GM08714 (cell line): ENCODE data around the gene RBM28.

Experiments used
- H3K4me3 ChIP-seq: fragments of 200-500 bp; sonication (Bioruptor generic); 2 replicates; pipeline ENCODE4 v1.5.1; 2014; ENCODE audit warnings: mild to moderate bottlenecking, low read length, inconsistent platforms
- ZNF274 ChIP-seq: IDR thresholded peaks from 2 replicates; pipeline ENCODE4 v1.6.1; 2012; ENCODE audit warnings: mild to moderate bottlenecking, low read depth, low read length

RBM28 gene

GRCh38 chr7:128271471-128271941 lies 72.2 kb downstream of the RBM28 start:
- TF ChIP-seq ZNF274 = no peak
- no peak overlapping the region for H3K4me3 ChIP-seq

DNA sequence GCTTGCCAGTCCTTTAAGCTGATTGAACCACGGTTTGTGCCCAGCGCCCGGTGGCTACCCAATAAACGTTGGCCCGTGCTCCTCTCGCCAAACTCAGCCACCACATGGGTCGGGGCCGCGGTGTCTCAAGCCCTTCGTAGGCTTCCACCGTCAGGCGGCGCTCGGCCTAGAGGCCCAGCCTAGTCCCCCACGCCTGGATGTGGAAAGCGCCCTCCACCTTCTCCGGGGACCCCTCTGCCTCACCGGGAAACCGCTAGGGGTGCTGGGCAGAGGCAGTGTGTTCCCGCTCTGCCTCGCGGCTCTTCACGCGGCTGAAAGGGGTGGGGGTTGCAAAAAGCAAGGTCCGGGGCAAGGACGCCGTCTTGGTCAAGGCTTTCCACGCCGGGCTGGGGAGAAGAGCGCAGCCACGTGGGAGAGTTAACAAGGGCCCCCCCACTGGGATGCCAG lies 72.9 kb downstream of the RBM28 start:
- no peak overlapping the region for H3K4me3 ChIP-seq
- no peak for TF ChIP-seq ZNF274

GRCh38 chr7:128268233-128268632 lies 75.5 kb downstream of the RBM28 start:
- H3K4me3 ChIP-seq = no peak overlapping the region
- no peak for TF ChIP-seq ZNF274

GRCh38 chr7:128267595-128267924 lies 76.1 kb downstream of the RBM28 start:
- H3K4me3 ChIP-seq = no peak overlapping the region
- no peak for TF ChIP-seq ZNF274

GRCh38 chr7:128266883-128267594 lies 76.7 kb downstream of the RBM28 start:
- TF ChIP-seq ZNF274 = no peak
- no peak overlapping the region for H3K4me3 ChIP-seq

DNA sequence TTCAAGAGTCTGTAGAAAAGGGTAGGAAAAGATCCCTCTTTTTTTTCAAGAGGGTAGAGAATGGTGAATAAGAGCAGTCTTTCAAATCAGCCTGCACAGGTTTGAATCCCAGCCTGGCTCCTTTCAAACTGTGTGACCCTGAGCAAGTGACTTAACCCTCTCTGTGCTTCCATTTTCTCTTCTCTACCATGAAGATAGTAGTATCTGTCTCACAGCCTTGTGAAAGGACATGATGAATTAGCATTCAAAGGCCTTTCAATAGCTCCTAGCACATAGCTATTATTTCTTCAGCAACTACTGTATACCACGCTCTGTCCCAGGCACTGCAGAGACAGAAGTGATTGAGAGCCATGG lies 77.2 kb downstream of the RBM28 start:
- TF ChIP-seq ZNF274 = no peak
- no peak overlapping the region for H3K4me3 ChIP-seq

- TF ChIP-seq ZNF274 = no peak
- no peak overlapping the region for H3K4me3 ChIP-seq
Measured at GRCh38 chr7:128265906-128266300, 77.8 kb downstream of the RBM28 start.

GRCh38 chr7:128265156-128265905 lies 78.4 kb downstream of the RBM28 start:
- no peak for TF ChIP-seq ZNF274
- no peak overlapping the region for H3K4me3 ChIP-seq

DNA sequence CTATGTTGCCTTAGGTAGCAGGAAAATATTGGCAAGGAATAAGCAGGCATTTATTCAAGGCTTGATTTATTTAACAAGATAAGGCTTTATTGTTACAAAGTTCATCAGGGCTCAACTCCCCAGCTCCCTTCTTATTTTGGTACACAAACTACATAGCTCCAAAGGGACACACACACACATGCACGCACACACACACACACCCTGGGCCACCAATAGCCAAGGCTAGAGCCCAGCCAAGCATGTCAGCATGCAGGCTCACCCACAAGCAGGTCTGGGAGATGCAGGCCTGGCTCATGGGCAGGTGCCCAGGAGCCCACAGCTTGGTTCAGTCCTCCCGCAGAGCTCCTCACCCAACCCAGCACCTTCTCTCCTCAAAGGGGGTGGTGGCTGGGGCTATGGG lies 79.2 kb downstream of the RBM28 start:
- no peak overlapping the region for H3K4me3 ChIP-seq
- no peak for TF ChIP-seq ZNF274

DNA sequence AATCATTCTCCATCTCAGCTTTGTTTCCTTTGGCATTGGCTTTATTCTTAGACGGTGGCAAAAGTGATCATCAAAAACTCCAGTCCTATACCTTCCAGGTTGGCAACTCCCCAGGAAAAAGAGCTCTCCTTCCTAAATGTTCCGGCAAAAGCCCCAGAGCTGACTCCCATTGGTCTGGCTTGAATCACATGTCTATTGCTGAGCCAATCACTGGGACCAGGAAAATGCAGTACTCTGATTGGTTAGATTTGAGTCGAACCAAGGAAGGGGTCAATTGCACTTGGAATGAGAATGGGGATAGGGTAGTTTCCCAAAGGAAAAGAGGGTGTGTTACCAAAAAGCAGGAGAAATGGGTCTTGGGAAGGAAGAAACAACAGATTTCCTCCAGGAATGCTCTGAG lies 80.3 kb downstream of the RBM28 start:
- no peak overlapping the region for H3K4me3 ChIP-seq
- TF ChIP-seq ZNF274 = no peak

DNA sequence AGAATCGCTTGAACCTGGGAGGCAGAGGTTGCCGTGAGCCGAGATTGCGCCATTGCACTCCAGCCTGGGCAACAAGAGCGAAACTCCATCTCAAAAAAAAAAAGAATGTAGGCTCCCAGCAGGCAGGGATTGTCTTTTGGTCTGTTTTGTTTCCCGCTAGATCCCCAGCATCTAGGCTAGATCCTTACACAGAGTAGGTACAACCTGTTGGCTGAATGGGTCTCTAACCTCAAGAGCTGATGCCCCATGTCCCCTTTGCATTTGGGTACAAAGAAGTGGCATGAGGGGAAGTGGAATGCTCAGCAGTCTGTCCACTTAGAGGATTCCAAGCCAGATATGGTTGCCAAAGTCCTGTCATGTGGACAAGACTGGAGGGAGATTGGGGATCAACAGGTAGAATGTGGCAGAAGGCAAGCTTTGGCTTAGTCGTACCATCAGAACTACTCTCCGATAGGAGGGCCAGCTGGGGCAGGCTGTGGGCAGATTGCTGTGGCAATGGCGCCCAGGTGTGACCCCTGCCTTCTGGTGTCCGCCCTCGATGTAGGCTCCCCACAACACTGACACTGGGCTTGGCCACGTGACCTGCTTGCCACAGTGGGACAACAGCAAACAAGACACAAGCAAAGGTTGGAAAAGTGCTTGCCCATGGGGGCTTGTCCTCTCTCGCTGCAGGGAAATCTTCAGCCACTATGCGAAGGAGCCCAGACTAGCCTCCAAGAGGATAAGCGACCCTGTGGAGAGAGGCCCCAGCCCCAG lies 81.3 kb downstream of the RBM28 start:
- H3K4me3 ChIP-seq = no peak overlapping the region
- no peak for TF ChIP-seq ZNF274

DNA sequence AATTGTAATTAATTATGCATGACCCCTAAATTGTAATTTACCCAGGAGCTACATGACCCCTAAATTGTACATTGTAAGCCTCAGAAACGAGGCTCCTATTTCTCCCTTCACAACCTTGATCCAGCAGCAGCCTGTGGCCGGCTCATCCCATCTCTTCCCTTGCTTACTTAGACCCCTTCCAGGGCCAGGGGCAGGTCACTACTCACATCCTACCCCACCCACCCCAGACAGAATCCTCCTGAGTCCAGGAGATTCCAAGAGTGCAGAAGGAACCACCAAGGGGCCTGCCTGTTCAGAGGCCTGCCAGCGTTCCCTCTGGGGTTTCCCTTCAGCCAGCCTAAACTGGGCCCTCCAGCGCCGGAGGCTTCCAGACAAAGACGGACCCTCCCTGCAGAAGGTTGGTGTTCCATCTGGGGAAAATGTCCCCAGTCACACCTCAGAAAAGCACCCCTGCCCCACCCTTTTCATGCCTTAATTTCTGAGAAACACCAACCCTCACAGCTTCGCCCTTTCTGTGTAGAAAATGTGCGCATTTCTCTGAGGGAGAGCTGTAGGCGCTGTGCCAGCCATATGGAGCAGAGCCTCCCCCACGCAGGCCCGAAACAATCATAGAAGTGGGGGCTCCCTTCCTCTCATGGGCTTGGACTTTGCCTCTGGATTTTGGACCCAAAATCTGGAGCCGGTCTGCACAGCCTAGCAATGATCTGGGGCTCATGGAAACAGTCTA lies 83.5 kb downstream of the RBM28 start:
- no peak for TF ChIP-seq ZNF274

GRCh38 chr7:128259131-128260061 lies 84.3 kb downstream of the RBM28 start:
- no peak overlapping the region for H3K4me3 ChIP-seq
- TF ChIP-seq ZNF274 = no peak

More for the DNA sequence above, 83.5 kb downstream of the RBM28 start:
- no peak overlapping the region for H3K4me3 ChIP-seq
